HK-2 (cell line): Measurements from ENCODE around the gene CASKIN2.
"Not testable (repeated sequence)": the region's sequence is repeated elsewhere in the genome, so short reads cannot be mapped to it uniquely, and the experiment has no call there.

Source experiments
- DNase-seq: peaks from one replicate; pipeline ENCODE4 v3.0.0-alpha.2; 2018; ENCODE audit not compliant: unreplicated experiment

CASKIN2 gene

GRCh38 chr17:75523647-75524046 is 8.3 kb upstream of the CASKIN2 start:
- DNase-seq = no peak

DNA sequence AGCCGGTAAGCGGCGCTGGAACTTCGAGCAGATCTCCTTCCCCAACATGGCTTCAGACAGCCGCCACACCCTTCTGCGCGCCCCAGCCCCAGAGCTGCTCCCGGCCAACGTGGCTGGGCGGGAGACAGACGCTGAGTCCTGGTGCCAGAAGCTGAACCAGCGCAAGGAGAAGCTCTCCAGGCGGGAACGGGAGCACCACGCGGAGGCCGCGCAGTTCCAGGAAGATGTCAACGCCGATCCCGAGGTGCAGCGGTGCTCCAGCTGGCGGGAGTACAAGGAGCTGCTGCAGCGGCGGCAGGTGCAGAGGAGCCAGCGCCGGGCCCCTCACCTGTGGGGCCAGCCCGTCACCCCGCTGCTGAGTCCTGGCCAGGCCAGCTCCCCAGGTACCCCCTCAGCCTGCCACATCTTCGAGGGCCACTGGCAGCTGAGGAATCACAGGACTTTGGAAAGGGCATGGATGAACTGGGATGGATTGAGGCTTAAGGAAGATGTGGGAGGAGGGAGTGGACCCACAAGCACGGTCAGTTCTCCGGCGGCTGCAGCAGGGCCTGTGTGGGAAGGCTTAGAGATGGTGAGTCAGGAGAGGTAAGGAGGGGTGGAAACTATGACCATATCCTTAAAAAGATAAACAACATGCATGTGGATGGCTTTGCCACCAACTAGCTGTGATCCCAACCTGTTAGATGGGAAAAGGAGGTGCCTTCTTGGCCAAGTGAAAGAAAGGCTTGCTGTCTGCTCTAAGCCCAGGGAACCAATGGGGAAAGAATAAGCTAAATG is 6.8 kb upstream of the CASKIN2 start:
- no peak for DNase-seq

- DNase-seq = no peak
Measured at GRCh38 chr17:75521290-75521689, 6.0 kb upstream of the CASKIN2 start.

- not testable (repeated sequence) for DNase-seq
Measured at GRCh38 chr17:75520413-75520812, 5.1 kb upstream of the CASKIN2 start.

GRCh38 chr17:75518983-75519537 is 3.7 kb upstream of the CASKIN2 start:
- no peak for DNase-seq

DNA sequence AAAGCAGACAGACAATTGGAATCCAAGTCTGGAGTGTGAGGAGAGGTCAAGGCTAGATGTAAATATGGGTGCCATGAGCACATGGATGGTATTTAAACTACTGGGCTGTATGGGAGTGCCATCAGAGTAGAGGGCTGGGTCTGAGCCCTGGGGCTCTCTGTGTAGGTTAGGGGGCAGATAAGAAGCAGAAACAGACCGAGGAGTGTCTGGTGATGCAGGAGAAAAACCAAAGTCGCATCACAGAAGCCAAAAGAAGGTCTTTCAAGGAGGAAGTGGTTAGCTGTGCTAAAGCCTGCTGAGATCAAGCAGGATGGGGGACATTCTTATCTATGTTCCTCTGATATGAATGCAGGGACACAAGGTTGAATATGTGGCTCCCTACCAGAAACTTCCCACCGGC is 2.9 kb upstream of the CASKIN2 start:
- DNase-seq = no peak

DNA sequence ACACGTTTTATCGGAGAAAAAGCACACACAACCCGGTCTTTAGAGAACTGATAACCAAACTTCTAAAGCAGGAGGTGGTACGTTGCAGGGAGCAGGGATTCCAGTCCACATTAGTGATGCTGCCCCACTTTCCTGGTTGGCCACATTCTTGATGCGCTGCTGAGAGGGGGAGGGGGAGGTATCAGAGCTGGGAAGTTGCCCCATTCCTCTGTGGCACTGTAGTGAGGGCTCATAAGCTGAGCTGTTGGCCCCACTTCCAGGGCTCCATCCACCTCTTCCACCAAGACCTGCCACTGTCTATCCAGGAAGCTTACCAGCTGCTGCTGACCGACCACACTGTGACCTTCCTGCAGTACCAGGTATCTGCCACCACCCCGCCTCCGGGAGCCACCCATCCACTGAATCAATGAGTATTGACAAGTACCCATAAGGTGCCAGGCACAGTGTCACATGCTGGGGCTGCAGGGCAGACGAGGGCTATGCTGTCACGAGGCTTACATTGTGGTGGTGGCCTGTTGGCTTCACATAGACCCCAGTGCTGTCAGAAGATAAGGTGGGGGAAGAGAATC is 2.0 kb upstream of the CASKIN2 start:
- DNase-seq = no peak

DNA sequence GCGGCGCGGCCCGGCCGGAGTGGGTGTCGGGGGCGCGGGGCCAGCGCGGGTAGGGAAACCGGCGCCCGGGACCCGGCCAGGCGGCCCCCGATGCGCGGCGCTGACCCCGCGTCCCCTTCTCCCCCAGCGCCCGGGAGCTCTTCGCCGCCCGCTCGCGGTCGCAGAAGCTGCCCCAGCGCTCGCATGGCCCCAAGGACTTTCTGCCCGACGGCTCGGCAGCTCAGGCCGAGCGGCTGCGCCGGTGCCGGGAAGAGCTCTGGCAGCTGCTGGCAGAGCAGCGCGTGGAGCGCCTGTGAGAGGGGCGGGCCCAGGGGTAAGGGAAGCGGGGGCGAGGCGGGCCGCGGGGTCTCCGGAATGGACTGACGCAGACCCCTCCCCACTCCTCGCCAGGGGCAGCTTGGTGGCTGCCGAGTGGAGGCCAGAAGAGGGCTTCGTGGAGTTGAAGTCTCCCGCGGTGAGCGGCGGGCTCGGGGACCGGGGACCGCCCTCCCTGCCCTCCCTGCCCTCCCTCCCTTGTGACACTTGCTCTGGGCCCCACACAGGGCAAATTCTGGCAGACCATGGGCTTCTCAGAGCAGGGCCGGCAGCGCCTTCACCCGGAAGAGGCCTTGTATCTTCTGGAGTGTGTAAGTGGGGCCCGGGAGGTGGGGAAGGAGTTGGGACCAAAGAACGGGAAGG is 1.4 kb upstream of the CASKIN2 start:
- peak; percentile 39 for DNase-seq

DNA sequence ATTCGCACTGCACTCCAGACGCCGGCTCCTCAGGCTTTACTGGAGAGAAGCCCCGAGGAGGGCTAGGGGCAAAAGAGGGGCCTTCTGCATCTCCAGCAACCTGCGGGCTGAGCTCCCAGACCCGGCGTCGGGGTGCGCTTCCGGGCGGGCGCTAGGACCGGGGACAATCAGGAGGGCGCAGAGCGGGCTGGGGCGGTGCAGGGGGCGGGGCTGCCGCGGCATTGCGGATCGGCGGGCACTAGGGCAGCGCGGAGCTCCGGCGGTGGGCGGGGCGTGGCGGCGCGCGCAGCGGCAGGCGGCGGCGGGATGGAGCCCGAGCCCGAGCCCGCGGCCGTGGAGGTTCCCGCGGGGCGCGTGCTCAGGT is 900 bp upstream of the CASKIN2 start, which contains the start of gene TSEN54:
TSS of gene TSEN54 (plus strand) at position 274 of the 364 bp plus-strand sequence. CDS start at position 307, 33 bp downstream.
- peak; percentile 93 for DNase-seq

DNA sequence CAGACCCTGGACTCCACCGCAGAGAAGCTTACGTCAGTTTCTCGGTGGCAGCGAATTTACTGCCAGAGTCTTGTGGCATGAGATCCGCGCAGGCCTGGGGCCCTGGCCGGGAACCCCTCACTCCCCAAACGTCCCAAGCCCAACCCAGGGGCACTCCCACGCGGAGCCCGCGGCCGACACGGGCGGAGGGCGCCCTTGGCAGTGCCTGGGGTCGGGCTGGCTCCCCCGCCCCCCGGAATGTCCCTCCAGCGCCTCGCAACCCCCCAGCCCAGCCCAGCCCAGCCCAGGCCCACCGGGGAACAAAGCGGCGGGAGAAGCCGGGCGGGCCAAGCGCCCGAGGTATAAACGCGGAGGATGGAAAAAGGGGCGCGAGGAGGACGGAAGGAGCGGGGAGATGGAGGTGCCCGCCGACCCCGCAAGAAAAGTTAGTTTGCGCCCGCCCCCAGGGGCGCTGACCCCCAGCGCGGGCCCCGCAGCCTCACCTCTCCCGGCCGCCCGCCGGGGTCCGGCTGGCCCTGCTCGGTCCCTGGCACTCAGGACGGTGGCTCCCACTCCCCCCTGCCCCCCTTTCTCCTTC is 330 bp downstream of the CASKIN2 start:
- peak; percentile 27 for DNase-seq

GRCh38 chr17:75514299-75514918 is 928 bp downstream of the CASKIN2 start:
- DNase-seq = peak; percentile 58

DNA sequence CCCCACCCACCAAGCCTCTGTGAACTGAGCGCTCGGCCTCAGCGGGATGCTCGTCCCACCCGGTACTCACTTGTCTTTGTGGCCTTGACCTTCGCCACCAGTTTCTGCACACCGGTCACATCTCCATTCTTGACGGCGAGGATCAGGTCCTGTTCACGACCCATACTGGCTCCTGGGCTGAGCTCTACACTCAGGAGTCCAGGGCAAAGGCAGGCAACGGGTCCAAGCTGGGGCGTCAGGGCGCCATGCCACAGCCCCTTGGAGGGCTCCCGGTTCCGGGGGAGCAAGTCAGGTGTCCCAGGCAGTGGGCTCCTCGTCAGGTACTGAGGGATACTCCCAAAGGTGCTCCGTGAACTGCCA is 1.7 kb downstream of the CASKIN2 start:
- no peak for DNase-seq

DNA sequence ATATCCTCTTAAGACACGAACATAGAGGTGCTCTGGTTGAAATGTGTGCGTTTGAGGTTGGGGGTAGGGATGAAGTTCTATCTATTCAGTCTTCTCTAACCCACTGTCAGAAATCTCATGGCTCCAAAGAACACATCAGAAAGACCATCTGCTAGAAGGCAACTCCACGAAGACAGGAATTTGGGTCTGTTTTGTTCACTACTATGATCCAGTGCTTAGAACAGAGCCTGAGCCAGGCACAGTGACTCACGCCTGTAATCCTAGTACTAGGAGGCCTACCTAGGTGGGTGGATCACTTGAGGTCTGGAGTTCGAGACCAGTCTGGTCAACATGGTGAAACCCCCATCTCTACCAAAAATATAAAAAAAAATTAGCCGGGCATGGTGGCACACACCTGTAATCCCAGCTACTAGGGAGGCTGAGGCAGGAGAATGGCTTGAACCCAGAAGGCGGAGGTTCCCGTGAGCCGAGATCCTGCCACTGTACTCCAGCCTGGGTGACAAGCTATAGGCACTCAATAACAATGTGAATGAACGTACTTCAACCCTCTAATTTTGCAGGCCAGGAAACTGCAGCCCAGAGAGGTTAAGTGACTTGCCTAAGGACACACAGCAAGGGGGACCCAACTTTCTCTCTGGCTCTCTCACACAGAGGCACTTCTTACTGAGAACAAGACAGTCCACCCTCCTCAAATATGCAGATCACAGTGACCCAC is 2.3 kb downstream of the CASKIN2 start:
- no peak for DNase-seq

DNA sequence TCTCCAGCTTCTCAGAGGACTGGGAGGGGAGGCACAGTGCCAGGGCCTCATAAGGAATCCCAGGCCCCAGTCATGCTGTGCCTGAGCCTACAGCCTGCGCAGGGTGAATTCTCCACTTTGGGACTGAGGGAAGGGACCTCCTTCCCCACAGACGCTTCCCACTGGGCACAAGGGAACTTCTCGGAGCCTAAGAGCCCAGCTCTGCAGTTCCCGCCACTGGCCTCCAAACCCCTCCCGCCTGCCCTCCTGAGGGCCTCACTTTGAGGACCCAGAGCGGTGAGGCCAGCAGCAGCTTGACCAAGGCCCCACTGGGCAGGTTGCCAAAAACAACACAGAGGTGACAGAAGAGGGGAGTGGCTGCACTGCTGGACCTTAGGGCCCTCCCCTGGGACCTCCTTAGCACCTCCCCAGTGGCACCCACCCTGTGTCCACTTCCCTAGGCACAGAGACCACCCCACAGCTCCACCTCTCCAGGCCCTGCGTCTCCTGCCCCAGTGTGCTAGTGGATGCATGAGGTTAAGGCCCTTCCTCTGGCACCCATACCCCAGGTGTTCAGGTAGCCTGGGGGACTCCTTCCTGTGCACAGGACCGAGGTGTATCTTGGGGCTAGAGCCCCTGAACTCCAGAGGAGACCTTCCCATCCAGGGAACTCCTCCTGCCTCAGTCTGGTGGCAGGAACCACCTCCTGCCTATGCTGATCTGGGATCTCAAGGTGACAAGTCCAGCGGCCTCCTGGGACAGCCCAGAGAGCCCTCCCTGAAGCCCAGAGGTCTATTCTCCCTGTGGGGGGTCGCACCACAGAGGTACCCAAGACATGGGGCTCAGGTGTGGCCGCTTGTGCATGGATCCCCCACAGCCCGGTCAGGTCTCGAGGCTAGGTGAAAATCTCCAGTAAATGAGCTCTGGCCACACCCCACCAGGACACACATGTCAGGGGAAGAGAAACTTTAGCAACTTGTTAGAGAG is 3.4 kb downstream of the CASKIN2 start:
- DNase-seq = peak; percentile 48

DNA sequence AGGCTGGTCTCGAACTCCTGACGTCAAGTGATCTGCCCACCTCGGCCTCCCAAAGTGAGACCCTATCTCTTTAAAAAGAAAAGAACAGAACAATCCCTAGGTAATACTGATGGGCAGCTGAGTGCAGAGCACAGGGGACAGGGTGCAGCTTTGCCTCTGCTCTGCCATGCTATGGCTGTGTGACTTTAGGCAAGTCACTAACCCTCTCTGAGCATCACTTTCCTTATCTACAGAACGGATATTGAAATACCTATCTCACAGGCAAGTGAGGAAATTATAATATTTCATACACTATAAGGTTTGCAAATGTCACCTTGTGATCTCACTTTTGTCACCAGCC is 4.1 kb downstream of the CASKIN2 start:
- no peak for DNase-seq

- DNase-seq = no peak
Measured at GRCh38 chr17:75509528-75510258, 5.6 kb downstream of the CASKIN2 start.

DNA sequence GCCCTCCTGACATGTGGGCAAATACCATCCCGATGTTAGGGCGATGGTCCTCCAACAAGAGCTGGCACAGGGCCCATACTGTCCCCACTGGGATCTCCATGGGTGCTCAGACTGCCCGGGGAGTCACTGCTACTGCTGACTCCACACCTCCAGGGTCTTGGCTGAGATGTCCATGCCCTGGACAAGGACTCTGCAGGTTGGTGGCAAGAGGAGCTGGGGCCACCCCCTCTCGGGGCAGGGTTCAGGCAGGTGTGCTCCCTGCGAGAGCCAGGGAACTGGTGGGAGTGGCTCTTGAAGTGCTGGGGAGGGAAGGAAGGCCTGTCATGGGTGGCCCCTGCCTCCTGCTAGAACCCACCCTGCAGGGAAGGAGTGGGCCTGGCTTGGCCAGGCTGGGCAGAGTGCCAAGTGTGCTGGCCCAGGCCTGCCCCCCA is 6.4 kb downstream of the CASKIN2 start:
- DNase-seq = no peak

DNA sequence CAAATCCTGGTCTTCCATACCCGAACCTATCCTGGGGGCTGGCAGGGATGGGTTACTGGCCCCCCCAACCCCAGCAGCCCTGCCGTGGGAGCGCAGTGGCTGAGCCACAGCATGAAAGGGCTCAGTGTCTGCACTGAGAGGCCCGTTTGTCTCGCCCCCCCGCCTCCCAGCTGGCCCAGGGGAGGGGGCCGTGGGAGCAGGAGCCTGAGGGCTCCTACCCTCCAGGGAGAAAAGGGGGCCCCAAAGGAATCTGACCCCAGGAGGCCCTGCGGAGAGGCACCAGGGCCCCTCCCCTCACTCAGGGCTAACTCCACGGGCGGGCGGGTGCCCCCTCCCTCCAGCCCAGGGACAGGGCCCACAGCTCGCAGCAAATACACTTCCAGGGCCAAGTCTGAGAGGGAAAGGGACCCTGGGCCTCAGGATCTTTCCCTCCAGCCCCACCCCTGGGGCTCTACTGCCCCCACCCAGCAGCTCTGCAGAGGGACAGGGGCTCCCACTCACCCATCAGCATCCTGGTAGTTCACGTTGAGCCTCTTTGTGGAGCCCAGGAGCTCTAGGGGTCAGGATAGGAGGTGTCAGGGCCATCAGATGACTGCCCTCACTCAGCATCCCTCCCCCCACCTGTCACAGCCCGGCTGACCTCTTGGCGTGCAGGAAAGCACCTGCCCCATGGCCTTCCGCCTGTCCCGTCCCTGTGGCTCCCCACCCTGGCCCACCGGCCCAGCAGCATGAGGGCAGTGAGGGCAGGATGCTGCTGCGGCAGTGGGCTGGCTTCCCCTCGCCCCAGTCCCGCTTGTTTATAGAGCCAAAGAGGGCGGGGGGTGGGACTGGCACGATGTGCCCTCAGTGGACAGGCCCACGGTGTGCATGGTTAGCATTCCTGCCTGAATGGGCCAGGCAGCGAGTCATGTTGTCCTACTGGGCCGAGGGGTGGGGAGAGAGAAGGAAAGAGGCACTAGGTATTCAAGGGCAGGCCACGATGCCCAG is 7.3 kb downstream of the CASKIN2 start:
- DNase-seq = no peak
